LNCaP clone FGC (cell line): ENCODE measurements around the gene TBL1X.

Source experiments
- DNase-seq: peaks from one replicate; pipeline ENCODE4 v3.0.0-alpha.2; 2011; ENCODE audit warnings: low read depth
- H3K4me3 ChIP-seq: 2 replicates; pipeline ENCODE4 v1.5.1; 2011; ENCODE audit warnings: mild to moderate bottlenecking, low read depth, low read length, control low read depth
- TF ChIP-seq, protein P1 (sequence below): IDR thresholded peaks from 2 replicates; pipeline ENCODE4 v1.5.1; 2012; ENCODE audit warnings: mild to moderate bottlenecking; ENCODE audit not compliant: control insufficient read depth, insufficient read depth; ENCODE audit errors: extremely low read depth

TBL1X gene

DNA sequence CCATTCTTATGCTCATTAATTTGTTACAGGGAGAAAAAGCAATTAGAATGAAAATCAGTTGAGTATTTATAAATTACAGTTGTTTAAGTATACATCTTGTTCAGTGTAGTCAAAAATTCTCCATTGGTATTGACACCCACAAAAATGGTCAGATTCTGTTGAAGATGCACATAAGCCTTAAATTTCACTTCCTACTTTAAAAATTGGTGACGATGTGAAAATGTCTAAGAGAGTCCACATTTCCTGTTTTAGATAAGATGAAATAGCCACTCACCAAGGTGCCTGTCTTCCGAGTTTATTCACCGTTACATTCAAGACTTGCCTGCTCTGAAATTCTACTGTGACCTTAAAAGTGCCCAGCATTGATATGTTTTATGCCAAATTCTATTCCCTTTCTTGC lies 207.1 kb downstream of the TBL1X start:
- TF ChIP-seq, protein P1, sequence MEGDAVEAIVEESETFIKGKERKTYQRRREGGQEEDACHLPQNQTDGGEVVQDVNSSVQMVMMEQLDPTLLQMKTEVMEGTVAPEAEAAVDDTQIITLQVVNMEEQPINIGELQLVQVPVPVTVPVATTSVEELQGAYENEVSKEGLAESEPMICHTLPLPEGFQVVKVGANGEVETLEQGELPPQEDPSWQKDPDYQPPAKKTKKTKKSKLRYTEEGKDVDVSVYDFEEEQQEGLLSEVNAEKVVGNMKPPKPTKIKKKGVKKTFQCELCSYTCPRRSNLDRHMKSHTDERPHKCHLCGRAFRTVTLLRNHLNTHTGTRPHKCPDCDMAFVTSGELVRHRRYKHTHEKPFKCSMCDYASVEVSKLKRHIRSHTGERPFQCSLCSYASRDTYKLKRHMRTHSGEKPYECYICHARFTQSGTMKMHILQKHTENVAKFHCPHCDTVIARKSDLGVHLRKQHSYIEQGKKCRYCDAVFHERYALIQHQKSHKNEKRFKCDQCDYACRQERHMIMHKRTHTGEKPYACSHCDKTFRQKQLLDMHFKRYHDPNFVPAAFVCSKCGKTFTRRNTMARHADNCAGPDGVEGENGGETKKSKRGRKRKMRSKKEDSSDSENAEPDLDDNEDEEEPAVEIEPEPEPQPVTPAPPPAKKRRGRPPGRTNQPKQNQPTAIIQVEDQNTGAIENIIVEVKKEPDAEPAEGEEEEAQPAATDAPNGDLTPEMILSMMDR = no peak
- no peak for DNase-seq
- no peak overlapping the region for H3K4me3 ChIP-seq

DNA sequence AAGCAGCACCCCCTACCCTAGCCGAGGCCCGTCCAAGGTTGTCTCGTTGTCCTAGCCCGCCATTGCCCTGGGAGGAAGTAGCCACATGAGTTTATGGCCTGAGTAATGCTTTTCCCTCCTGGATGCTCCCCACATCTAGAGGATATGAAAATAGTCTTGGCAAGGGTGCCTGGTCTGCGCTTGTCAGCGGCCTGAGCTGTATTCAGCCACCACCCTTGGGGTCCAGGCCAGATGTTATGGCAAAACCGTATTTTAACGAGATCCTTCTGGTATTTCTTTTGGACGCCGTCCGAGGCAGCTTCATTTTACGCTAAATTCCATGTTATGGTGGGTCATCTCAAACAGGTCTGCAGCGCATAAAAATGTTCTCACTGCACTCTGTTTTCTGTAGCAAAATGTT lies 211.4 kb downstream of the TBL1X start:
- TF ChIP-seq, protein P1 = no peak
- H3K4me3 ChIP-seq = no peak overlapping the region
- DNase-seq = no peak

DNA sequence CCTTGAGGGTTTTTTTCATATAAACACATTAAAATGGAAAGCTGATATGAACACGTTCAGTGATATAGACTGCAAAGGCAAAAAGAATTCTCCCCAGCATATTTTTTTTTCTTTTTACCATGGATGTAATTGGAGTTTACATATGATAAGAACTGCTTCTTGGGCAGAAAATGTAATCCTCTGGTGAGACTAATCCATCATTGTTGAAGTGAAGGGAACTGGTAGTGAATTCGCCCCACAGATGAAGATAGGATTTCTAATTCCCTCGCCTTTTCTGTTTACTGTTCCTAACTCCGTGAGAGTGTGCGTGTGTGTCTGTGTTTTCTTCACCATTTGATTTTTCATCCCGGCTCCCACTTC lies 211.9 kb downstream of the TBL1X start:
- DNase-seq = no peak
- H3K4me3 ChIP-seq = no peak overlapping the region
- TF ChIP-seq, protein P1 = no peak

DNA sequence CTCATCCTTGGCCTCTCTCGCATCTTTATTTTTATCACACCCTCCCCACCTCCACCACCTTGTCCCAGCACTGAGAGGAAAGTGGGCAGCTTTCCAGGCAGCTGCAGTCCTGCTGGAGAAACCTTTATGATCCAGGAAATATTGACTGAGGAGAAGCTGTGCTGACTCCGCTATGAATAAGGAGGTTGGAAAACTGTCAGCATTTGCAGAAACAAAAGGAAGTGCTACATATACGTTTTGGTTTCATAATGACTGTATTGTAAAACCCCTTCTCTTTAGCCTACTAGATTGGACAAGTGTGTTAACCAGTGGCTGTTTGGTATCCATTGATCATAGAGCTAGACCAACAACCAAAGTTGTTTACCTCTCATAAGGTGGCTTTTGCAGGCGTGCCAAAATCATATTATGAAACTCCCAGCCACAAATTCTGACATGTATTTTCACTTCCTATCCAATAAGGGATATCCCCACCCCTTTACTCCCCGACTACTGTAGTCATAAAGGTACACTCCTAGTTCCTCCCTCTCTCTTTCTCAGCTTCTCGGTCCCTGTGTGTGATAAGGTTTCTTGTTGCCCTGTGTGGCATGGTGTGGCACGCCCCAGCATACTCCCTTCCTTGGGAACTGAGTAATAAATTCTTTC lies 212.4 kb downstream of the TBL1X start:
- TF ChIP-seq, protein P1 = no peak
- peak; percentile 50 for DNase-seq
- peak overlapping the region; percentile 24; the same call in 1 of the 2 replicates for H3K4me3 ChIP-seq

DNA sequence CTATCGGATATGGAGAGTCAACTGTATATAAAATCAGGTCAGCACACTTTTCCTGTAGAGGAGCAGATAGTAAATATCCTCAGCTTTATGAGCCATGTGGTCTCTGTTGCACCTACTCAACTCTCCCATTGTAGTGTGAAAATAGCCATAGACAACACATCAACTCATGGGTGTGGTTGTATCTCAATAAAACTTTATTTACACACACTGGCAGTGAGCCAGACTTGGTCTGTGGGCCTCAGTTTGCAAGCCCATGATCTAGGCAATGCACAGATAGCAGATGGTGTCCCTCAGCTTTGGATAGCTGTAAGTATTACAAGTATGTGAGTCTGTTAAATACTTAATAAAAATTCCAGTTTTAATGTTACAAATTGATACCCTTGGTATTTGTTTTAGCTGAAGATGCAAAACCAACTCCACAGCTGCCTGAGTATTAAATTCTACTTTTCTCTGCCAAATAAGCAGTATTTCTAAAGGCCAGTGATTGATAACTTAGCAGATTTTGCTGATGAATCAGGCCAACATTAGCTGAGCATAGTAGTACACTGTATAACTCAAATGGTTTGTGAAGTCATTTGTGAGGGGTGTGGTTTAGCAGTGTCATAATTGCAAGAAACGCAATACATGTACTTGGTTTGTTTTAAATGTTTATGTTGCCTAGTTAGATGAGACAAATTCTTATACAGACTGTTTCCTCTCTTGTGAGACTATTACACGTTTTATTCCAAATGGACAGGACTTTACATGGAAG lies 213.5 kb downstream of the TBL1X start:
- DNase-seq = no peak
- TF ChIP-seq, protein P1 = no peak
- H3K4me3 ChIP-seq = no peak overlapping the region

DNA sequence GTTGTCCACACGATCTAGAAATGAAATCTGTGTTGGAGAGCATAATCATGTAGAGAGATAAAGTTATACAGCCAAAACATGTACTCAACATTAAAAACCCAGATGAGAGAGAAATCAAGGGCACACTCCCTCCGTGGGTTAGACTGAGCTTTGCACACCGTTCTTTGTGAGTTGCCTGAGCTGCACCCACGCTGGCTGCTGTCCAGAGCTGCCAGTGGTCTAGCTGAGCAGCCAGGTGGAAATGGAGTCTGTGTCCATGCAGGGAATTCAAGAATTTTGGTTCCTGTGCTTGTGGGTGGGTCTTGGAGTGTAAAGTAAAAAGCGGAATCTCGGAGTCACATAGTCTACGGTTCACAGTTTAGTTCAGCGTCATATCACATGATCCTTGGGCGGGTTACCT lies 216.2 kb downstream of the TBL1X start:
- TF ChIP-seq, protein P1 = no peak
- H3K4me3 ChIP-seq = no peak overlapping the region
- no peak for DNase-seq
